ENCODE data around the gene KCNC4. TPM values are rescaled to one million over a fixed set of nuclear protein-coding genes. Genes with fewer than 3 reads are reported as not detected.

The KCNC4 gene
- total and polyA plus RNA-seq, 2 of the 4 experiments (the other 2 are of a cell fraction), result 0.18 to 2.3 TPM

DNA sequence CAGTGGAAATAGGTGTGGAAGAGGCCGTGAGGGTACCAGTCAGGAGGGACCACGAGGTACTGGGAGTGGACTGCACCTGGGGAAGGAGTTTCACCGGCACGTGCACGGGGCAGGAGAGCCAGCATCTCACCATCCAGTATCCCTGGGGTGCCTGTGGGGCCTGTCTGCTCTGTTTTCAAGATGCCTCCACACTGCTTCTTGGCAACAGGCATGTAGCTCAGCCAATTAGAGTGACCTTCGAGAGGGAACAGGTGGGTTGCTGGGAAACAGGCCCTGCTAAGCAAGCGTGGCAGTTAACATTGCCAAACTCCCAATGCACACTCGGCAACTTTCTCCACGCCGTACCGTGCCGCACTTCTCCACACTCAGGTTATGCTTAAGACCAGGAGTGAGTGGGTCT is 17.7 kb downstream of the KCNC4 start:
- Histone ChIP-seq H2BK120ac (ENCODE audit: low read depth, low read length) (no peak overlapping the region), H4K8ac (ENCODE audit: low read depth in 2 of 2, low read length in 2 of 2) (no peak overlapping the region), H3K4me2 (ENCODE audit: low read depth, low read length) (no peak overlapping the region), H2BK20ac (ENCODE audit: low read depth, low read length) (no peak overlapping the region), H4K20me1 (ENCODE audit: insufficient read depth, low read length) (no peaks in the 10 kb centered on the region), H3K4ac (ENCODE audit: low read depth, low read length) (no peak overlapping the region), H4K5ac (ENCODE audit: low read depth, low read length) (no peak overlapping the region), H2AFZ (replicated peaks; ENCODE audit: low read length, poor library complexity) (no peak overlapping the region), H3K36me3 (ENCODE audit: control insufficient read depth, insufficient read depth, low read length) (no peaks in the 10 kb centered on the region), H4K91ac (ENCODE audit: insufficient read depth, low read depth, low read length) (no peak overlapping the region), H2AK5ac (ENCODE audit: low read depth, low read length) (no peak overlapping the region), H3K18ac (ENCODE audit: low read depth, low read length) (no peak overlapping the region), H3K56ac (ENCODE audit: extremely low read depth, insufficient read depth, low read length) (no peak overlapping the region), H3K79me1 (ENCODE audit: low read depth in 1 of 2, low read length in 2 of 2) (no peaks in the 10 kb centered on the region), H3K27me3 (ENCODE audit: control insufficient read depth, insufficient read depth, low read length) (no peaks in the 10 kb centered on the region; the same call in 1 of the 2 replicates), H3K4me3 (ENCODE audit: insufficient read depth, low read depth, low read length) (no peak overlapping the region), H3K9me3 (ENCODE audit: control insufficient read depth, insufficient read depth, low read length) (no peaks in the 10 kb centered on the region), H3K9me1 (ENCODE audit: insufficient read depth, low read length) (no peaks in the 10 kb centered on the region), H3K9ac (ENCODE audit: low read depth, low read length) (no peak overlapping the region), H2BK5ac (ENCODE audit: low read depth, low read length, poor library complexity, severe bottlenecking) (no peak overlapping the region), H3K4me1 (ENCODE audit: control insufficient read depth, insufficient read depth, low read length) (no peaks in the 10 kb centered on the region), H3K14ac (replicated peaks; ENCODE audit: low read depth, low read length) (no peak overlapping the region), H3K23ac (ENCODE audit: low read depth, low read length) (no peak overlapping the region), H3K27ac (ENCODE audit: insufficient read depth, low read length) (no peak overlapping the region), H2AK9ac (replicated peaks; ENCODE audit: low read depth, low read length, poor library complexity) (peak overlapping the region; percentile 65), H2BK15ac (ENCODE audit: low read depth, low read length) (no peak overlapping the region)
- WGBS, 2 experiments (ENCODE audit: extremely low coverage in 2 of 2, insufficient read length in 1 of 2), result 77% methylated on average over 4 of the region's 12 CpGs; no CpG with 5 or more reads in 1 of the 2 experiments
- no TSS peak for BruUV-seq (replicated peaks)
- in situ Hi-C loops (cut with MboI; ENCODE audit: low sequenced_read_pairs), result no loop called here
- no peak for ATAC-seq (ENCODE audit: low read depth)
- ChIA-PET CTCF (no interaction called here), POLR2A (ENCODE audit: unreplicated experiment) (no interaction called here)
- no peak for DNase-seq
- dilution Hi-C loops (cut with HindIII; ENCODE audit: low sequenced_read_pairs, unreplicated experiment), result no loop called here
- intact Hi-C loops (cut with micrococcal nuclease), result no loop called here
- TF ChIP-seq RFX5 (IDR thresholded peaks at IDR 0.05; ENCODE audit: low read depth, low read length) (no peak), MAZ (IDR thresholded peaks at IDR 0.05; ENCODE audit: borderline replicate concordance, low read depth, low read length) (no peak), POLR2A (IDR thresholded peaks at IDR 0.05; ENCODE audit: low read depth, low read length) (no peak), MXI1 (IDR thresholded peaks at IDR 0.05; ENCODE audit: borderline replicate concordance, low read depth, low read length) (no peak), CEBPB (IDR thresholded peaks at IDR 0.05; ENCODE audit: low read depth, low read length) (no peak), NFE2L2 (IDR thresholded peaks at IDR 0.05; ENCODE audit: low read depth, low read length) (no peak), BHLHE40 (IDR thresholded peaks at IDR 0.05; ENCODE audit: low read depth, low read length) (no peak), SMC3 (IDR thresholded peaks at IDR 0.05; ENCODE audit: low read depth, low read length) (no peak)
- TF ChIP-seq, protein P1, sequence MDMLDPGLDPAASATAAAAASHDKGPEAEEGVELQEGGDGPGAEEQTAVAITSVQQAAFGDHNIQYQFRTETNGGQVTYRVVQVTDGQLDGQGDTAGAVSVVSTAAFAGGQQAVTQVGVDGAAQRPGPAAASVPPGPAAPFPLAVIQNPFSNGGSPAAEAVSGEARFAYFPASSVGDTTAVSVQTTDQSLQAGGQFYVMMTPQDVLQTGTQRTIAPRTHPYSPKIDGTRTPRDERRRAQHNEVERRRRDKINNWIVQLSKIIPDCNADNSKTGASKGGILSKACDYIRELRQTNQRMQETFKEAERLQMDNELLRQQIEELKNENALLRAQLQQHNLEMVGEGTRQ (IDR thresholded peaks at IDR 0.05; ENCODE audit: low read depth, low read length), result no peak
- TF ChIP-seq, protein P2, sequence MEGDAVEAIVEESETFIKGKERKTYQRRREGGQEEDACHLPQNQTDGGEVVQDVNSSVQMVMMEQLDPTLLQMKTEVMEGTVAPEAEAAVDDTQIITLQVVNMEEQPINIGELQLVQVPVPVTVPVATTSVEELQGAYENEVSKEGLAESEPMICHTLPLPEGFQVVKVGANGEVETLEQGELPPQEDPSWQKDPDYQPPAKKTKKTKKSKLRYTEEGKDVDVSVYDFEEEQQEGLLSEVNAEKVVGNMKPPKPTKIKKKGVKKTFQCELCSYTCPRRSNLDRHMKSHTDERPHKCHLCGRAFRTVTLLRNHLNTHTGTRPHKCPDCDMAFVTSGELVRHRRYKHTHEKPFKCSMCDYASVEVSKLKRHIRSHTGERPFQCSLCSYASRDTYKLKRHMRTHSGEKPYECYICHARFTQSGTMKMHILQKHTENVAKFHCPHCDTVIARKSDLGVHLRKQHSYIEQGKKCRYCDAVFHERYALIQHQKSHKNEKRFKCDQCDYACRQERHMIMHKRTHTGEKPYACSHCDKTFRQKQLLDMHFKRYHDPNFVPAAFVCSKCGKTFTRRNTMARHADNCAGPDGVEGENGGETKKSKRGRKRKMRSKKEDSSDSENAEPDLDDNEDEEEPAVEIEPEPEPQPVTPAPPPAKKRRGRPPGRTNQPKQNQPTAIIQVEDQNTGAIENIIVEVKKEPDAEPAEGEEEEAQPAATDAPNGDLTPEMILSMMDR (conservative IDR thresholded peaks at IDR 0.05; ENCODE audit: low read depth, low read length), result no peak
- TF ChIP-seq, protein P3, sequence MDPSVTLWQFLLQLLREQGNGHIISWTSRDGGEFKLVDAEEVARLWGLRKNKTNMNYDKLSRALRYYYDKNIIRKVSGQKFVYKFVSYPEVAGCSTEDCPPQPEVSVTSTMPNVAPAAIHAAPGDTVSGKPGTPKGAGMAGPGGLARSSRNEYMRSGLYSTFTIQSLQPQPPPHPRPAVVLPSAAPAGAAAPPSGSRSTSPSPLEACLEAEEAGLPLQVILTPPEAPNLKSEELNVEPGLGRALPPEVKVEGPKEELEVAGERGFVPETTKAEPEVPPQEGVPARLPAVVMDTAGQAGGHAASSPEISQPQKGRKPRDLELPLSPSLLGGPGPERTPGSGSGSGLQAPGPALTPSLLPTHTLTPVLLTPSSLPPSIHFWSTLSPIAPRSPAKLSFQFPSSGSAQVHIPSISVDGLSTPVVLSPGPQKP (IDR thresholded peaks at IDR 0.05; ENCODE audit: borderline replicate concordance, low read depth, low read length), result no peak
